NCI-H2029 treated with DMSO at 0.1 percent for 48 hours (cell line): Measurements from ENCODE around the gene GJC1.

Experiments
- DNase-seq: peaks from one replicate; lab custom pipeline; 2025; lab: John Stamatoyannopoulos, UW

Gene GJC1

DNA sequence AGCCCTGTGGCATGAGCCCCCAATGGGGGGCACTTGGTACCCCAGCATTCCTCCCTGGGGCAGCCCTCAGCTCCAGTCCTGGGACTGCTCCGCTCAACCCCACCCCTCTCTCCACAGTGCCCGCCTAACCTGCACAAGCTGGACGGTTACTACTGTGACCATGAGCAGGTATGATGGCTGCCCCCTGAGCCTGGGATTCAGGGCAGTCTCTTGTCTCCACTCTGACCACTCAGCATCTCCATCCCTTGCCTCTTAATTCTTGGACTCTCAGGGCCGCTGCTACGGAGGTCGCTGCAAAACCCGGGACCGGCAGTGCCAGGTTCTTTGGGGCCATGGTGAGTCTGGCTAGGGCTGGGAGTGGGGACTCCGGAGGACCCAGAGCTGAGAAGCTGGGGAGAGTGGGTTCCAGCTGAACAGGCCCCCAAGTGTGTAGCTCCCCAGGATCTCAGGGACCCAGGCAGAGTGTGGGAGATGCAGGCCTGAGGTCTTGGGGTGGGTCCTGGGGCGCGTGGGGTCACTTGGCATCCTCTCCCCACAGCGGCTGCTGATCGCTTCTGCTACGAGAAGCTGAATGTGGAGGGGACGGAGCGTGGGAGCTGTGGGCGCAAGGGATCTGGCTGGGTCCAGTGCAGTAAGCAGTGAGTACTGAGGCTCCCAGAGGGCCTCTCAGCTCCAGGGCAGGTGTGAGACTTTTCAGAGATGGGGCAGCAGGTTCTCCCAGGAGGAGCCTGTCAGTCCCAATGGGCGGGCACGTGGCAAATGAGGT is 53.3 kb downstream of the GJC1 start:
- no peak for DNase-seq

DNA sequence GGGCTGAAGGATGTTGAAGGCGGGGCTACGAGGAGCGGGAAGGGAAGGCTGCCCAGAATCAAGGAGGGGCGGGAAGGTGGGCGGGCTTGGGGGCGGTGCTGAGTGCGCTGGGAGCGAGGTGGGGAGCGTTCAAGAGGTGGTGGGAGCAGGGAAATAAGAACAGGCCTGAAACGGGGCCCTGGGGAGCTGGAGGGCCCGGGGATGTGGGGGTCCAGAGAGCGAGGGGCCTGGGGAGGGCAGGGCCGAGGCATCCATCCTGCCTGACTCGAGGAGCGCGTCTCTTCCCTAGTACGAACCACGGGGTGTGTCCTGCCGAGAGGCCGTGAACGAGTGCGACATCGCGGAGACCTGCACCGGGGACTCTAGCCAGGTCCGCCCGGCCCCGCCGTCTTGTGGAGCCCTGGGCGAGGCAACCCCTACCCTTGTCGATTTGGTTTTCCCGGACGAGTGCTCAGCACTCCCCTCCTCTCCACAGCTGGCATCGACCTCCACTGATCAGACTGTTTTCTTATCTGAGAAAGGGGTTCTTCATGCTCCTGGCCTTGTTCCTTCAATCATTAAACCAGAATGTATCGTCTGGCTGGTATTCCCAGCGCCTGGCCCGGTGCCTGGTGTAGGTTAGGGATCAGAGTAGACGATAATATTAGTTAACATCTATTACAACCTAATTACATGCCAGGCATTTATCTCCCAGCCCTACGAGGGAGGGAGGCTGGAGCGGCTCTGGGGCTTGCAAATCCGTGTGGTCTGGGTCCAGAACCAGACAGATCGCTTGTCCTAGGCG is 54.1 kb downstream of the GJC1 start:
- DNase-seq: no peak

DNA sequence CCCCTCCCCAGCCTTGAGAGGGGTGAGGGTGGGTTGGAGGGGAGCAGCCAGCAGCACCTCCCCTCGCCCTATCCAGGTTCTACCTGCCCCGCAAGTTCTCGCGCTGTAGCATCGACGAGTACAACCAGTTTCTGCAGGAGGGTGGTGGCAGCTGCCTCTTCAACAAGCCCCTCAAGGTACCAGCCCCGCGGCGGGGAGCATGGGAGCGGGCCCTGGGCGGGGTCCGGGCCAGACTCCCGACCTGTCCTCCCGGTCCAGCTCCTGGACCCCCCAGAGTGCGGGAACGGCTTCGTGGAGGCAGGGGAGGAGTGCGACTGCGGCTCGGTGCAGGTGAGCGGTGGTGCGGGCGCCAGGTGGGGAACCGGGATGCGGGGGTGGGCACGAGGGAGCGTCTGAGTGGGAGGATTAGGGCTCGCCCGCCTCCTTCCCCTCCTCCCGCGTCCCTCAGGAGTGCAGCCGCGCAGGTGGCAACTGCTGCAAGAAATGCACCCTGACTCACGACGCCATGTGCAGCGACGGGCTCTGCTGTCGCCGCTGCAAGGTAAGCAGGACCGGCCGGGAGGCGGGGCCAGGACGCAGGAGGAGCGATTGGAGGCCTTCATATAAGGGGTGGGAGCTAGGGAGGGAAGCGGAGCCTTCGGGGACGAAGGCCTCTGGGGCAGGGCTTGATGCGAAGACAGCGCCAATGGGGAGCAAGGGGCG is 54.8 kb downstream of the GJC1 start:
- peak; percentile 88 for DNase-seq

DNA sequence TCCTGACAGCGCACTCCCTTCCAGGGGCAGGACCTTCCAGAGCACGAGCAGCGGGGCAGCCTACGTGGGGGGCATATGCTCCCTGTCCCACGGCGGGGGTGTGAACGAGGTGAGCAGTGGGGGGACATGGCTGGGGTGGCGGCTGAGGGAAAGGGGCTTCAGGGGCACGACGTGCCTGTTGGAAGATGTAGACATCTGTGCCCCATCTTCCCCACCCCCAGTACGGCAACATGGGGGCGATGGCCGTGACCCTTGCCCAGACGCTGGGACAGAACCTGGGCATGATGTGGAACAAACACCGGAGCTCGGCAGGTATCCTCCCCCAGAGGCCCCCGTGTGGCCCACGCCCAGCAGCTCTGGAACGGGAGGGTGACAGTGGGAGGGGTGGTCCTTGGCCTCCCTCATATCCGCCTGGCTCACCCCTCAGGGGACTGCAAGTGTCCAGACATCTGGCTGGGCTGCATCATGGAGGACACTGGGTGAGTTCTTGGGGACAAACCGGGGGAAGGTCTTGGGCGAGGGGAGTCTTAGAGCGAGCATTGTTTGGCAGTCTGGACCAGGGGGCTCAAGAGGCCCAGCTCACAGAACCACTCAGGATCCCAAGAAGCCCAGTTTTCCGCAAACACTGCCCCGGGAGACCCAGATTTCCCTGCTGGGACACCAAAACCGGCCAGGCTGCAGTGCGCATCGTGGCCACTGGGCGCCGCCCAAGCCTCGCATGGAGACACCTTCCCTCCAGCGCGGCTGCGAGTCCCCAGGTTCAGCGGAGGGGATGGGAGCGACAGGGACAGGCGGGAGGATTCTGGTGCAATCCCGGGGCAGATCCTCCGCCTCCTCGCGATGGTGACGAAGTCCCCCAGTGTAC is 55.6 kb downstream of the GJC1 start:
- peak; percentile 37 for DNase-seq

DNA sequence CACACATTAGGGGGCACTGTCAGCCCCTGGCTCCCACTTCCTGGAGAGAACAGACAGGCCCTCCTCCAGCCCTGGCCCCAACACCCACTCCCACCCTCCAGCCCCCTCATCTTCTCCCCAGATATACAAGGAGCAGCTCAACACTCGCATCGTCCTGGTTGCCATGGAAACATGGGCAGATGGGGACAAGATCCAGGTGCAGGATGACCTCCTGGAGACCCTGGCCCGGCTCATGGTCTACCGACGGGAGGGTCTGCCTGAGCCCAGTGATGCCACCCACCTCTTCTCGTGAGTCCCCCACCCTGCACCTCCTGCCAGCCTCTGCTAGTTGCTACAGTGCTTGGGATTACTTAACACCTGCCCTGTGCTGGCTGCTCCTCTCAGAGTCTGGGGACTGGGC is 56.9 kb downstream of the GJC1 start:
- DNase-seq: no peak

DNA sequence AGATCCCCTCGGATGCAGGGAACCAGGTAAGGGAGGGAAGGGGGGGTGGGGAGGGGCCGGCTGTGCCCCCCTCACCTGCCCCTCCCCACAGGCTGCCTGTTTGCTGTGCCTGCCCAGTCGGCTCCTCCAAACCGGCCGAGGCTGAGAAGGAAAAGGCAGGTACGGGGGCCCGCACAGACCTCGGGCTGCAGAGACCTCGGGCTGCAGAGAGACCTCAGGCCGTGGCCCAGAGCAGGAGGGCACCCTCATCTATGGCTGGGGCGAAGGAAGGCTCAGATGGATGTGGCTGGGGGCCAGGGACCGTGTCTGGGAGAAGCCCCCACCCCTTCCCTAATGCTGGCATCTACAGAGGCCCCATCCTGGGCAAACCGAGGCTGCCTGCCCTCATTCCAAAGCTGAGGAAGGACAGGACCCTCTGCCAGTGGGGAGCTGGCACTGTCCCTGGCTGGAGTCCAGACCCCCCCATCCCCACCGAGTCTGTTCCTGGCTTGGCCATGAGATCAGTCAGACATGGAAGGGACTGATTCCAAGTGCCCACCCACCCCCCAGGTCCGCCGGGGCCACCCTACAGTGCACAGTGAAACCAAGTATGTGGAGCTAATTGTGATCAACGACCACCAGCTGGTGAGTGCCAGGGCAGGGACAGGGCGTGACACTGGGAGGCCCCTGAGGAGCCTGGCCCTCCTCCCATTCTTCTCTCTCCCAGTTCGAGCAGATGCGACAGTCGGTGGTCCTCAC is 57.6 kb downstream of the GJC1 start:
- DNase-seq: no peak

DNA sequence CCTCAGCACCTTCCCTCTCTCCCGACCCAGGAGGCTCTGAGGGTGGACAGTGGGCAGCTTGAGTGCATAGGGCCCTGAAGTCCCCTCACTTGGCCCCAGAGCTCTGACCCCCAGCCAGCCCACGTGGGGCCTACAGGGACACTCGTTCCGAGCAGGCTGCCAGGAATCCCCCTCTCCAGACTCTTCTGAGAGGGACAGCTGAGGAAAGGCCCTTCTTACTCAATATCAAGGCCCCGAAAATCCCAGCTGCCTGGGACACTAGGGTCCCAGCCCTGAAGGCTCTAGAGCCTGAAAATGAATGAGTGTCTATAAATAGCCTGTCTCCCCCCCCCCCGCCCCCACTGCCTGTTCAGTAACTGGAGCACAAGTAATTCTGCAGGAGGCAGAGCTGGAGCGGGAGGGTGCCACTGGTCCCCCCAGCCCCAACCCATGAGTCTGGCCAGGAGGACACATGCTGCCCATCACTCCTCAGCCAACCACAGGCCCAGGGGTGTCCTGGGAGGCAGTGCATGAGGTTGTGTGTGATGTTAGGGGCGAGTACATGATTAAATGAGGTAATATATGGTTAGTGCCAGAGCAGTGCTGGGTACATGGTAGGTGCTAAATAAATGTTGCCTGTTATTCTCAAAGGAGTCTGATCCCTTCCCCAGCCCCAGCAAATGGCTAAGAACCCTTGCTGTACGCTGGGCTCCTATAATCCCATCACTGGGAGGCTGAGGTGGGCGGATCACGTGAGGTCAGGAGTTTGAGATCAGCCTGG is 59.7 kb downstream of the GJC1 start:
- DNase-seq: no peak

DNA sequence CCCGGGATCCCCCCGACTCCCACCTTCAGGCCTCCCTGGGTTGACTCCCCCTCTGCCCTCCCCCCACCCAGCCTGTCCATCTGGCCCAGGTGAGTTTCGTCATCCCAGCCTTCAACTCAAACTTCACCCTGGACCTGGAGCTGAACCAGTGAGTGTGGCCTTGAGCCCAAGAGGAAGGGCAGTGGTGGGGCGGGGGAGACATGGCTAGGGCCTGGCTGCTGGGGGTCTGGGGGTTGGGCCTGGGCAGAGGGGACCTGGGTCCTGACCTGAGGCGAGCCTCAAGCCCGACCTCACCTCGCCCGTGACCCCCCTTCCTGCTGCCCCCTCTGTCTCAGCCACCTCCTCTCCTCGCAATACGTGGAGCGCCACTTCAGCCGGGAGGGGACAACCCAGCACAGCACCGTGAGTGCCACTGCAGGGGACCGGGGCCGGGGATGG is 60.4 kb downstream of the GJC1 start:
- no peak for DNase-seq

DNA sequence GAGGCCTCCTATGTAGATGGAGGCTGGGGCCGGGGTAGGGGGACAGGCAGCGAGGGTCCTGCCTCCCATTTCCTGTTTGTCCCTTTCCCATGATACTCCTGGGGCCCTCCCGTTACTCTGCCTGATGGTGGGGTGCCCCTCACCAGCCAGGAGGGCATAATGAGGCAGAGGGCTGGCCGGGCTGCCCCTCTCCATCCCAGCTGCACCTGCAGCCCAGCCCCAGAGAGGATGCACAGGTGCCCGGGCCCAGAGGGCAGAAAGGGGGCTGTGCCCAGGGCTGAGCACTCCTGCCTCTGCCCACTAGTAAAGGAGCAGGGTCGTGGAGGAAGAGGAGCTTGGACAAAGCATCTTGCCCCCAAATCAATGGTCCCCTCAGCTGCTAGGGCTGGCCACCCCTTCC is 60.9 kb downstream of the GJC1 start:
- DNase-seq: no peak

DNA sequence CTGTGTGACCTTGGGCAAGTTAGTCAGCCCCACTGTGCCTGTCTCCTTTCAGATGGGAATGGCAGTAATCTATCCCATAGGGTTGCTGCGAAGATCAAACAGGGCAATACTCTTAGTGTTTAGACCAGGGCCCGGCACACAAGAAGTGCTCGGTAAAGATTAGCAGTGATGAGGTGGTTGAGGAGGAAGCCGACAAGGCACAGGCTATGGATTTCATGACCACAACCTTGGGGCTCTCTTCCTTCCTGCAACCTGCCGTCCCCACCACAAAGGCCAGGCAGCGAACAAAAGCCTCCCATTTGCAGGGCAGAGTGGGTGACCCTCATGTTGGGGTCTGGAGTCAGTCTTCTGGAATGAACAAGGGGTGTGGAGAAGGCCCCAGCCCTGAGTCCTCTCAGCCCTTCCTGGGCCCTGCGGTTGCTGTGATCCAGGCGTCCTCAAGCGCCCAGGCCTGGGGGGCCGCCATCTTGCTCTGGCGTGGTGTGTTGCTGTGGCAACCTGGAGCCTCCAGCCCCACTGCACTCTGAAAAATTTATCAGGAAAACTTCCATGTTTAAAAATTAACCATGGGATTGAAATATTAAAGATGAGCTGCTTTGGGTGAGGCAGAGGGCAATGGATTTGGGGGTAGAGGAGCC is 61.5 kb downstream of the GJC1 start:
- DNase-seq: no peak

DNA sequence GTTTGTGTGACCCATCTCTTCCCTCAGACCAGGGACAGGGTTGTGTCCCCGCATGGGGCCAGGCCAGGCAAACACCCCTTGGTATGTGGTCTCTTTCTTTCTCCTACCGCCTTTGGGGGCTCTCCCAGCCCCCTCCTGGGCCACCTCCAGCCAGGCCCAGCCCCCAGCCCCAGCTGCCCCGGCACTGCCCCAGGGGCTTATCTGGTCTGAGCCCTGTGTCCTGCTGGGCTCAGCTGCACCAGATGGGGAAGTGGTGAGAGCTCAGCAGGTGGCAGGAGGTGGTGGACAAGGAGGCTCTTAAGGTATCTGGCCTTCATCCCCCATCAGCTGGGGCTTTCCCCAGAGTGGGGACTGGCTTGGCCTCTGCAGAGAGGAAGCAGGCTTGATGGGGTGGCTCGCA is 62.6 kb downstream of the GJC1 start:
- no peak for DNase-seq

DNA sequence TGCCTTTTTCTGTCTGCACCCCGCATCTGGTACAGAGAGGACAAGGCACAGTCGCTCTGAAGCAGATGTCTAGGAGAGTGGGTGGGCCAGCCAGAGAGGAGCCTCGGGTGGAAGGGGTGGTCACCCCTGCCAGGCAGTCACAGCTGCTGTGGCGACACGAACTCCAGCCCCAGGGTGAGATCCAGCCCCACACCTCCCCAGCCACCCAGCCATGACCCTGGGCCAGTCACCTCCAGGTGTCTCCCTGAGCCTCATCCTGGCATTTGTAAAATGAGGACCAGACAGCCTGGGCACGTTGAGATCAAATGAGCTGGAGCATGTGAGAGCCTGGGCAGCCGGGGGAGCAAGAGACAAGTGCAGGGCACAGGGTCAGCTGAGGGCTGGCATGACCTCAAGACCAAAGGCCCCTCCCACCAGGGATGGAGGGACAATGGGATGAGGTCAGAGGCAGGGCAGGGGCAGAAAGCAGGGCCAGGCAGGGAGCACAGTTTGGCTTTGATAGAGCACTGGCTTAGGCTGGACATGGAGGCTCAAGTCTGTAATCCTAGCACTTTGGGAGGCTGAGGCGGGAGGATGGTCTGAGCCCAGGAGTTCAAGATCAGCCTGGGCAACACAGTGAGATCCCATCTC is 63.6 kb downstream of the GJC1 start:
- no peak for DNase-seq

DNA sequence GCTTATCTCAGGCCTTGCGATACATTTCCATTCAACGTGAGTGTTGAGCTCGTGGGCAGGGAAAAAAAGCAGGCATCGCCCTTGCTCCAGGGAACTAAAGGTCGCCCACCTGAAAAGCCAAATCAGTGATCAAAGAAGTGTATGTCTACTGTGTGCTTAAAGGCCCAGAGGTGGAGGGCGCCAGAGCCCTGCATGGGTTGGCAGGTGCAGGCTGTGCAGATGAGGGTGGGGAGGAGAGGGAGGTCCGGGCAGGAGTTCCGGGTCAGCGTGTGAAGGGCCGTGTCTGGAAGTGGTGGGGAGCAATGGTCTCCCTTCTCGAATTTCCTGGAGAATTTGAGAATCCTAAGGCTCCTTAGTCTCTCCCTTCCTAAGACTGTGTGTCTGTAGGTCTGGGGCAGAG is 64.1 kb downstream of the GJC1 start:
- DNase-seq: no peak

DNA sequence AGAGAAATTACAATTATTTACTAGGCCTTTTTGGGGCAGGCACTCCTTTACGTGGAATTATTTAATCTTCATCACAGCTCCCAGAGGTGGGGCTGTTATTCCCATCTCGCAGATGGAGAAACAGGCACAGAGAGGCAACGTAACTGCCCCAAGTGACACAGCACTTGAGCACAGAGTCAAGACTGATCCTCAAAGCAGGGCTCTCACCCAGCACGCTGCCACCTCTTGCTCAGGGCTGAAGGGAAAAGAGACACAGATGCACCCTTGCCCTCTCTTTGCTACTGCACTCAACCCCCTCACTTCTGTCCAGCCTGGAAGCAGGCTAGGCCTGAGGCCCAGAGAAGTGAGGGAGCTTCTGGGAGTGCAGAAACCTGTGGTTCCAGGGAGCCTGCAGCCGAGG is 66.9 kb downstream of the GJC1 start:
- no peak for DNase-seq

DNA sequence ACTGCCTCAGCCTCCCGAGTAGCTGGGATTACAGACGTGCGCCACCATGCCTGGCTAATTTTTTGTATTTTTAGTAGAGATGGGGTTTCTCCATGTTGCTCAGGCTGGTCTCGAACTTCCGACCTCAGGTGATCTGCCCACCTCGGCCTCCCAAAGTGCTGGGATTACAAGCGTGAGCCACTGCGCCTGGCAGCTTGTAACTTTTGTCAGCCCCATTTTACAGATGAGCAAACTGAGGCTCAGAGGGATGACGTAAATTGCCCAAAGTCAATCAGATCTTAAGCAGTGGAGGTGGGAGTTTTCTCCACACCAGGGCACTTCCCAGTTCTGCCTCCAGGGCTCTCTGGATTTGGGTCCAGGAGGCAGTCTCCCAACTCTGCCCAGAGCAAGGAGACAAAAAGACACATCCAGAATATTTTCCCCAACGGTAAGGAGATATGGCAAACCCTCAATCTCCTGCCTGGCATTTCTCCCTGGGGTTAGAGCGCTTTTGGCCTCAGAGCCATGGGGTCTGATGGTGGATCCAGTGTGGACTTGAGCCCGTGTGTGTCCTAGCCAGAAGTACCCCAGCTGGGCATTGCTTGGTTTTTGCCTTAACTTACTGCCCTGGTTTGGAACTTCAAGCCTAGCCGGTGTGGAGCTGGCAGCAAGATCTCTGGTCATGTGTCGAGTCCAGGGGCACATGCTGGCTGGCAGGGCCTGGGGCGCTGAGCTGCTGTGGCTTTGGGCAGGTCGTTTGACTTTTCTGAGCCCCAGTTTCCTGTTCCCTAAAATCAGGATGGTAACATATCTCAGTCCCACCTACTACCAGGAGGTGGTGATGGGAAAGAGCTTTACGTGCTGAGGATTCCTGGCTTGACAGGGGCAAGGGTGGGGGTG is 67.9 kb downstream of the GJC1 start:
- DNase-seq: no peak

DNA sequence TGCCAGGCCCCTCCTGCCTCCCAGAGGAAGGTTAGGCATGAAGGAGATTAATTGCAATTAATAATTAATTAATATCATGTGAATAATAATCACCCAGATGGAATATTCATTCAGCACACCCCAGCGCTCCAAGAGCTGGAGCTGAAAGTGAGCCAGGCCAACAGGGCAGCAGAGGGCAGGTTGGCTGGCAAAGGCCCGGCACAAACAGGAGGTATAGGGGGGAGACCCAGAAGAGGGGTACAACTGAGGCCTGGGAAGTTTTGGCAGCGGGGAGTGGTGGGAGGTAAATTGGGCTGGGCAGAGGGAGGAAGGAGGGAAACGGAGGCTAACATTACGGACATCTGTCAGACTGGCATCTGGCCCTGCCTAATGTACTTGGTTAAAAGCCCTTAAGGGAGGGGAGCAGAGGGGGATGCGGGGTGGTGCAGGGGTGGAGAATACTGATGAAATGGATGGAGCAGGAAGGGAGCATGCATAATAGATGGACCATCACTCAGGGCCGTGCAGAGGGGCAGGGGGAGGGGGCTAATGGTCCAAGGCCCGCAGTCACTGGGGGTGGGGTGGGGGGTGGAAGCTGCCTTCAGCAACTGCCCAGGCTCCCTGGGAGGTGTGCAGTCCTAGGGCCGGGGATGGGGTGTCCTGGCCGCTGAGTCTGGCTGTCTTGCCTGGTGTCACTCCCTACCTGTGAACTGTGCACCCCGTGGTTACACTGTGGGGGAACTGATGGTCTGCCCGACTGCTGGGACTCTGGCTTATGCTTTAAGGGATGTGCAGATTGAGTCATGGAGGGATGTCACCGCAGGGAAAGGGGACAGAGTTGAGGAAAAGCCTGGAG is 69.4 kb downstream of the GJC1 start:
- DNase-seq: no peak

DNA sequence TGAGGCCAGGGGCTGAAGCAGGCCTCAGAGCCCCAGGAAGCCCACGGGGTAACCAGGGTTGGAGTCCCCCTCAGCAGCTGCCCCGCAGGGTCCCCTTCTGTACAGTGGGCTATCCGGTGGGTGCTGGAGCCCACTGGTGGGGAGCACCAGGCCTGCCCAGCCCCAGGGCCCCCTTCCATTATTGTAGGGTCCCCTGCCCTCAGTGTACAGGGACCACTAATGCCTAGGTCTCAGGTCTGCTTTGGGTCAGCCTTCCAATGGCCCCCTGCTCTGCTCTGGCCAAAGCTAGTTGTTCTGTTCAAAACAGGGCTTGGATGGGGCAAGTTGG is 70.2 kb downstream of the GJC1 start:
- DNase-seq: no peak
